Activated naive CD8-positive, alpha-beta T cell (primary cell): ENCODE results near the gene RELL2.

Experiments
- H3K27ac Mint-ChIP-seq: one replicate; pipeline ENCODE4 v1.8.0; 2021; ENCODE audit warnings: mixed read lengths
- H3K27me3 Mint-ChIP-seq: one replicate; pipeline ENCODE4 v1.8.0; 2021; ENCODE audit warnings: mixed read lengths
- H3K36me3 Mint-ChIP-seq: one replicate; pipeline ENCODE4 v1.8.0; 2021; ENCODE audit warnings: mixed read lengths
- H3K4me1 Mint-ChIP-seq: one replicate; pipeline ENCODE4 v1.8.0; 2021; ENCODE audit warnings: low read depth, mixed read lengths
- H3K4me3 Mint-ChIP-seq: one replicate; pipeline ENCODE4 v1.8.0; 2021; ENCODE audit warnings: mild to moderate bottlenecking, mixed read lengths
- H3K9me3 Mint-ChIP-seq: one replicate; pipeline ENCODE4 v1.8.0; 2021; ENCODE audit warnings: low read depth, mixed read lengths

Gene RELL2

DNA sequence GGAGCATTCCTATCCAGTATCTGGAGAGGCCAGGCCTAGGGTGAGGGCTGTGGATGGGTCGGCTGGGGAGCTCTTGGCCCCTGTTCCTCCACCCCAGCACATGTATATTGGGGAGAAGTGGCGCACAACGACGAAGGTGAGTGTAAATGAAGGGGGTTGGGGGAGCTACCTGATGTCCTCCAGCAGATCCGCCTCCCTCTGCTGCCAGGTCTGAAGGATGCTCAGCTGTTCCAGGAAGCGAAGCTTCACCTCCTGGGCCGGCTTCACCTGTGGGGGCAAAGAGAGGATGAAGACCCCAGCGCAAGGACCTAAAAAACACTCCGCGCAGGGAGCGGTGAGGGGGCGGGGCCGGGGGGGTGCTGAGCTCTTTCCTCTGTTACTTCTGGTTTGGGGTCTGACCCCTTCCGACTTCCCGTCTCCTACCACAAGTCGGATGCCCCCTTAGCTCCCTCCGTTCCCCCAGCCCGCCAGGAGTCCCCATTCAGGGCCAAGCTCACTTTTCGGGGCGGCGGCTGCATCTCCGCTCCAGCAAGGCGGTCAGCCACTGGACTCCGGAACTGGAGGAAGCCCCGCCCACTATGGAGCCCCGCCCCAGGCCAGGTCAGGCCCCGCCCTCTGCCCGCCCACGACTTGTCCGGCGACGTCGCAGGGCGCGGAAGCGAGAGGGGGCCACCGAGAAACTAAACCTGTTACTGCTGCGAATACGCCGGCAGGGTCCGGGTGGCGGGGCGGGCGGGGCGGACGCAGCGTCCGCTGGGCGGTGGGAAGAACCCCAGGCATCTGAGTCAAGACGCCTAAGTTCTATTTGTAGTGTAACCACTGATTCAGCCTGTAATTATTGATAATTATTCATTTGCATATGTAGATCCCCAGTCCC lies 14.3 kb downstream of the RELL2 start, which contains the start of gene FCHSD1:
FCHSD1 (minus strand) TSS at position 568 of the 877 bp plus-strand sequence; CDS start at position 518, 50 bp downstream.
- Mint-ChIP-seq H3K27me3 (no peaks in the 10 kb centered on the region), H3K36me3 (no peaks in the 10 kb centered on the region), H3K27ac (peak within 1 kb of the TSS; percentile 90), H3K4me3 (peak within 1 kb of the TSS; percentile 94), H3K9me3 (no peaks in the 10 kb centered on the region), H3K4me1 (peaks cover 41% of the 10 kb centered on the region)

DNA sequence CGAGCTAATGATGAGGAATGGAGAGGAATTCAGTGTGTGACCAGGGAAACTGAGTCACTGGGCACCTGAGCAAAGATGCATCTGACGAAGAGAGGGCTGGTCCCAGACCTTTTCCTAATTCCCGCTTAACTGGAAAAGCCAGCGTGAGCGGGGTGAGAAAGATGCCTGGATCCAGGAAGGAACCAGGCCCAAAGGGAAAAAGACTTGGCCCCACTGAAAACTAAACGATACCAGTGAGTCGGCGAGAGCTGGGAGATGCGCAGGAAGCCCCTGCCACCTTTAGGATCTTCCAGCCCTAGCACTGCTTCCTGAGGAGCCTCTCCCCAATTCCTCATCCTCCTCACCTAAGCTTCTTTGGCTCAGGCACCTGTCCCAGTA lies 14.9 kb downstream of the RELL2 start:
- Mint-ChIP-seq H3K9me3 (no peaks in the 10 kb centered on the region), H3K27ac (peak overlapping the region; percentile 90), H3K27me3 (no peaks in the 10 kb centered on the region), H3K4me1 (peaks cover 41% of the 10 kb centered on the region), H3K4me3 (peak overlapping the region; percentile 94), H3K36me3 (no peaks in the 10 kb centered on the region)

DNA sequence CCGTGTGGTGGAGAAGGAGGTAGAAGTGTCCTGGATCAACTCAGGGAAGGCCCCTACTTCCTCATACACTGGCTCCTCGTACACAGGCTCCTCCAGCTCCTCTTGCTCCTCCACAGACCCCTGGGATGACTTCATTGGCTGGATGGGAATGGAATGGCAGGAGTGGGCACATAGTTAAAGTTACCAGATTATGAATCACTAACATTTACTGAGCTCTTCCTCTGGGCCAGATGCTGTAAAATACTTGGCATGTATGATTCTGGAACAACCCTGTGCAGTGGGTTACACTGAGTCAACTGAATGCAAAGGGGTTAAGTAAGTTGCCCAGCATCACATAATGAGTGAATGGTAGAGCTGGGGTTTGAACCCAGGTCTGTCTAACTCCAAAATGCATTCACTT lies 17.5 kb downstream of the RELL2 start:
- H3K9me3 Mint-ChIP-seq, result no peaks in the 10 kb centered on the region
- H3K4me1 Mint-ChIP-seq, result peaks cover 32% of the 10 kb centered on the region
- H3K27me3 Mint-ChIP-seq, result no peaks in the 10 kb centered on the region
- H3K27ac Mint-ChIP-seq, result no peak overlapping the region
- H3K36me3 Mint-ChIP-seq, result peaks cover 3% of the 10 kb centered on the region
- no peak overlapping the region for H3K4me3 Mint-ChIP-seq

DNA sequence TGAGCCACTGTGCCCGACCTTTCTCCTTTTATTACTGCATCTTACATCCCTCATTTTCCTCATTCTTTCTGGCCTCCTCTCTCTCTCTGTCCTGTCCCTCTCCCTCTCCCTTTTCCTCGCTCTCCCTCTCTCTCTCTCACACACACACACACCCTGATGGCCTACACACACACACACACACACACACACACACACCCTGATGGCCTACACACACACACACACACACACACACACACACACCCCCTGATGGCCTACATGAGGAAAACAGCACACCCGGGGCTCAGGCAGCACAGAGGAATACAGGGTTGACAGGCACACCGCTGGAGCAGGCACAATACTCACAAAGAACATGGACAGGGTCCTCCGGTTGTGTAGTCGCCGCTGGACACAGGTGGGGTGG lies 18.2 kb downstream of the RELL2 start:
- Mint-ChIP-seq H3K27ac (no peak overlapping the region), H3K27me3 (no peaks in the 10 kb centered on the region), H3K4me3 (no peak overlapping the region), H3K9me3 (no peaks in the 10 kb centered on the region), H3K4me1 (peaks cover 24% of the 10 kb centered on the region), H3K36me3 (peaks cover 3% of the 10 kb centered on the region)

DNA sequence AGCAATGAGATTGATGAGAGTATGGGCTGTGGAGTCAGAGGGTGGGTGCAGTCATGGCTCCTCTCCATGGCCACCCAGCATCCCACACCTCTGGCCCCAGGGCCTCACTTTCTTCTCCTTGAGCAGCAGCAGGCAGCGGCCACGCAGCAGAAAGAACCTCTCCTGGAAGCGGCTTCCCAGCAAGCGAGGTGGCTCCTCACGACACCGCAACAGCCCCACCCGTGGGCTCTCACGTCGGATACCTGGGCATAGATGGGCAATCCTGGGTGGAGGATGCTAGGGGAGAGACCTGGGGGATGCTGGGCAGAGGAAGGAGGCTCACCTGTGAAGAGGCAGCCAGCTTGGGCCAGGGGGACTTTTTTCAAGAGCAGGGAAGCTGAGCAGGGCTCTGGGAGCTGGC lies 19.6 kb downstream of the RELL2 start:
- no peak overlapping the region for H3K4me3 Mint-ChIP-seq
- no peaks in the 10 kb centered on the region for H3K27me3 Mint-ChIP-seq
- H3K4me1 Mint-ChIP-seq, result peaks cover 16% of the 10 kb centered on the region
- H3K27ac Mint-ChIP-seq, result no peak overlapping the region
- H3K36me3 Mint-ChIP-seq, result peaks cover 3% of the 10 kb centered on the region
- H3K9me3 Mint-ChIP-seq, result no peaks in the 10 kb centered on the region

DNA sequence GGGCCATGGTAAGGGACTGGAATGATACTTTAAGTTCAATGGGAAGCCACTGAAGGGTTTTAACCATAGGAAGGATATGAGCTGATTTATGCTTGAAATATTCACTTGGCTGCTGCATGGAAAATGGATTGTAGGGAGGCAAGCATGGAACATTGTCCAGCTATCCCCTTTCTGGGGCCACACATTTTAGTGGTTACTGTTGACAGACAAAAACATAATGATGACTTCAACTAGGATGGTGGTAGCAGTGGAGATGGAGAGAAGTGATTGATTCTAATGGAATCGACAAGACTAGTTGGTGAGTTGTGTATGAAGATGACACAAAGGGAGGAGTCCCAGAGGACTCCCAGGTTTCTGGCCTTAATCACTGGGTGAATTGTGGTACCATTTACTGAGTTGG lies 20.6 kb downstream of the RELL2 start:
- no peaks in the 10 kb centered on the region for H3K9me3 Mint-ChIP-seq
- H3K36me3 Mint-ChIP-seq, result peaks cover 3% of the 10 kb centered on the region
- H3K4me1 Mint-ChIP-seq, result peaks cover 6% of the 10 kb centered on the region
- H3K27me3 Mint-ChIP-seq, result no peaks in the 10 kb centered on the region
- H3K4me3 Mint-ChIP-seq, result no peak overlapping the region
- no peak overlapping the region for H3K27ac Mint-ChIP-seq

DNA sequence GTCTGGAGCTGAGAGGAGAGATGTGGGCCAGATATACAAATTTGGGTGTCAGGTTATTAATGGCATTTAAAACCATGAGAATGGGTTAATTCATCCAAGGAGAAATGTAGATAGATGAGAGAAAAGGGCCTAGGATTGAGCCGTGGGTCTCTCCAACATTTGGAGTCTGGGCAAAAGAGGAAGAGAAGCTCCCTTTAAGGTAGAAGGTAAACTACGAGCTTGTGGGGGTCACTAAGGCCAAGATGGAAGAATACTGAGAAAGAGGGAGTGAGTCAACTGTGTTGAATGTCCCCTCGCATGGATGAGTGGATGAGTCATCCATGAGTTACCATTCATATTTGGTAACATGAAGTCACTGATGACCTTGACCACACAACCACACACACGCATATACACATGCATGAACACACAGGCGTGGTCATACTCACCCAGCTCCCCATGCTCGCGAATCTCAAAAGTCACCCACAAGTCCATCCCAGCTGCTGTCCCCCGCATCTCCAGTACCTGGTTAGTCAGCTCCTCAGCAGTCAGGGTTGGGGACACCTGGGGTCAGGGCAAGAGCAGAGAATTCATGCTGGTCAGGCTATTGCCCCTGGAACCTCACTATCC lies 21.2 kb downstream of the RELL2 start:
- H3K27ac Mint-ChIP-seq, result no peak overlapping the region
- no peak overlapping the region for H3K4me3 Mint-ChIP-seq
- H3K9me3 Mint-ChIP-seq, result no peaks in the 10 kb centered on the region
- H3K4me1 Mint-ChIP-seq, result peaks cover 2% of the 10 kb centered on the region
- peaks cover 3% of the 10 kb centered on the region for H3K36me3 Mint-ChIP-seq
- no peaks in the 10 kb centered on the region for H3K27me3 Mint-ChIP-seq

DNA sequence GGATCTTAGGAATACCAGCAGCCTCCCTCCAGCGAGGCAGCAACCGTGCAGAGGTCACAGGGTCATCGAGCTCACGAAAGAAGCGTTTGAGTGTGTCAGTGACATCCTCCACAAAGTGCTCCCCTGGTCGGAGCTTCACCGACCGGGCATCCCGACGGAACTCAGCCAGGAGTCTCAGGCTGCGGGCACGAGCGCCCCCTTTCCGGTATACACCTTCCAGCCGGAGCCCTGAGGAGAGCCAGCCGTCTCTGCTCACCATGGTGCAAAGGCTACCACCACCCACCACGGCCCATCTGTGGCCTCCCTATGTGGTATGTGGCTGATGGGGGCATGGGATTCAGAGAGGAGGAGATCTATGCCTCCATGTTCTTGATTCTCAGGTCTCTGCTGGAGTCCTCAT lies 25.2 kb downstream of the RELL2 start:
- Mint-ChIP-seq H3K36me3 (peaks cover 3% of the 10 kb centered on the region), H3K4me3 (no peak overlapping the region), H3K9me3 (no peaks in the 10 kb centered on the region)

DNA sequence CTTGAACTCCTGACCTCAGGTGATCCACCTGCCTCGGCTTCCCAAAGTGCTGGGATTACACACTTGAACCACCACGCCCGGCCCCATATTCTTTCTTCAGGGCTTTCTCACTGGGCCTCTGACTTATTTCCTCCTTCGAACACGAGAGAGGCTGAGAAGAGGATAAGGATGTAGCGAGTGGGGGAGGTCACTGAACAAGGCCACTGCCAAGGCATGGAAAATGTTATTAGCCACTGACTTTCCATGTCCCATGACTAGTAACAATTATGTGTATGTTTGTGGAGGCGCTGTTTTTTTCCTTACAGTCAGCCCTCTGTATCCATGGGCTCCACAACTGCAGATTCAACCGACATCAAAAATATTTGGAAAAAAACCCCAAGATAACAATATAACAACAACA lies 26.7 kb downstream of the RELL2 start:
- Mint-ChIP-seq H3K27ac (no peak overlapping the region), H3K9me3 (no peaks in the 10 kb centered on the region), H3K4me3 (no peak overlapping the region), H3K4me1 (peaks cover 3% of the 10 kb centered on the region), H3K27me3 (no peaks in the 10 kb centered on the region), H3K36me3 (no peaks in the 10 kb centered on the region)

More for the DNA sequence above, 25.2 kb downstream of the RELL2 start:
- no peaks in the 10 kb centered on the region for H3K27me3 Mint-ChIP-seq
- H3K27ac Mint-ChIP-seq, result no peak overlapping the region
- H3K4me1 Mint-ChIP-seq, result peaks cover 3% of the 10 kb centered on the region

DNA sequence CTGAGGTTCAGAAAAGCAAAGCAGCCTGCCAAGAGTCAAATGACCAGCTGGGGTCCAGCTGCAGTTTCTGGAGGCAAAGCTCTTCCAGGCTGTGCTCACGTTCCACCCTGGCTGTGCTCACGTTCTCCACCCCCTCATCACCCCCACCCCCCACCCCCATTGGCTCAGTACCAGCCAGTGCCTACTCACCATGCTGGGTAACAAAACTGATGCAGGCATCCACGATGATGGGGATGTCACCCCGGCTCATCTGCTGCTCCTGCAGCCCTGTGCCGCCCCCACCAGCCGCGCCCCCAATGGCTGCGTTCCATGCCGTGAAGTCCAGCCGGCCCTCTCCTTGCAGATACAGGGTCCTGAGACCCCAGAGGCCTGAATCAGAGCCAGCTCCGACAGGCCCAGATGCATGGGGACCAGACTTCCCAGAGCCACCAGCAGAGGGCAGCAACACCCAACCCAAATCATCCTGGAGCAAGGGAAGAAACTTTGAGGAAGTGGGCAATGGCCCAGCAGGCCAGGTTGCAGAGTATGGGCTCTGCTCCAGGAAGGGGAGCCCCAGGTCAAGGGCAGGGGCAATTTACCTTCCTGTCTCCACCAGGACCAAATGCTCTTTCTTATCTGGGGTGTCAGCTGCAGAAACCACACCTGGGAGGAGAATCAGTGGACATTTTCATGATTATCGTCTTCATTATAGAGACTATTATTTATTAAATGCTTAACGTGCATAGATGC lies 28.1 kb downstream of the RELL2 start:
- Mint-ChIP-seq H3K9me3 (no peaks in the 10 kb centered on the region), H3K27ac (no peak overlapping the region), H3K27me3 (no peaks in the 10 kb centered on the region), H3K4me3 (no peak overlapping the region), H3K36me3 (no peaks in the 10 kb centered on the region), H3K4me1 (peaks cover 3% of the 10 kb centered on the region)

DNA sequence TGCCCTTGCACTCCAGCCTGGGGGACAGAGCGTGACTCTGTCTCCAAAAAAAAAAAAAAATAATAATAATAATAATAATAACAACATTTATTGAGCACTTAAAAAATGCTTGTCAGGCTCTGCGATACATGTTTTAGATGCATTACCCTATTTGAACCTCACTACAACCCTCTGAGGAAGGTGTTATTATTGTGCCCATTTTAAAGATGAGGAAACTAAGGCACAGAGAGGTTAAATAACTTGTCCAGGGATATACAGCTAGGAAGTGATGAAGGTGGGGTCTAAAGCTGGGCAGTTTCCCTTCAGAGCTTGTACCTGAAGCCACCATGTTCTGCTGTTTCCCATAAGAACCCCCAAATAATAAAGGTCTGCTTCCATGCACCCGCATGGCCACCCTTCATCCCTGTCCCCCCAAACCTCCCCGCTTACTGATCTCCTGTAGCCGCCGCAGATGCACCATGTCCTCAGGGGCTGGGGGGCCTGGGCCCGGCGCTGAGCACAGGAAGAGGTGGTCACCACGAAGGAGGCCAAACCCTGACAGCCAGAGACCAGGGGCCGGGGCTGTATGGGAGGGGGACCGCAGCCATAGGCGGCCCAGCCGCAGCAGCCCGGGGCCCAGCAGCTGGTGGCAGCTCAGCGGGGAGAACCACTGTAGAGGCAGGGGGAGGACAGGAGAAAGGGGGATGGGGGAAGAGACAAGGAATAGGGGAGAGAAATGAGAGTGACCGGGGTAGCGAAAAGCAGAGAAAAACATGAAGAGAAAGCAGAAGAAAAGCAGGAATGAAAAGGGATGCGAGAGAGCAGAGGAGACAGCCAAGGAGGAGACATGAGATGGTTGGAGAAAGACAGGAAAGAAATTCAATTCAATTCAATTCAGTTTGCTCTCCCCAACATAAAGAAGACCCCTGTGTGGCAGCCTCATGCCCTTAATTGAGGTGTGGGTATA lies 29.5 kb downstream of the RELL2 start:
- Mint-ChIP-seq H3K9me3 (no peaks in the 10 kb centered on the region), H3K4me3 (no peak overlapping the region), H3K27ac (no peak overlapping the region), H3K27me3 (no peaks in the 10 kb centered on the region), H3K36me3 (no peaks in the 10 kb centered on the region), H3K4me1 (peaks cover 3% of the 10 kb centered on the region)

DNA sequence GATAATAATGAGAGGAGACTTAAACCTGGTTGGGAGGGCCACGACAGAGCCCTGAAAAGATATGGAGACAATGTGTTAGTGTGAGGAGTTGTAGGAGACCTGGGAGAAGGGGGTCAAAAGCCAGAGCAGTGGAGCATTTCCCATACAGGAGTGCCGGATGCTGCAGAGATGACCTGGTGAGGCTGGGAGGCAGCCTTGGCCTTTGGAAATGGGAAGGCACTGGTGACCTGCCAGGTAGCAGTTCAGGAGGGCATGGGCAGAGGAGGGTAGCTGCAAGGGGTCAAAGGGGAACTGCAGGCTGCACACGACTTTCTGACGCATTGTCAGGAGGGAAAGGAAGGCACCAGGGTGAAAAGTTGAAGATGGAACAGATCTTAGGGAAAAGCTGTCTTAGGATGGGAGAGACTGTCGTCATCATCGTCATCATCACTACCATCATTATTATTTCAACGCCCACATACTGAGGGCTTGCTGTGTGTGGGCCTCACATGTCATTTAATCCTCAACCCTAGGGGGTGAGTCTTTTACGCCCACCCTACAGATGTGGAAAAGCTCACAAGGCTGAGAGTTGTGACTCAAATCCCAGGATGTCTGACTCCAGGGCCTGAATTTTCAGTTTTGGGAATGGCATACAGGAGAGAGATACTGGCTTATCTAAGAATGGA lies 31.9 kb downstream of the RELL2 start:
- no peaks in the 10 kb centered on the region for H3K27me3 Mint-ChIP-seq
- no peaks in the 10 kb centered on the region for H3K9me3 Mint-ChIP-seq
- H3K36me3 Mint-ChIP-seq, result no peaks in the 10 kb centered on the region
- no peak overlapping the region for H3K4me3 Mint-ChIP-seq
- peaks cover 3% of the 10 kb centered on the region for H3K4me1 Mint-ChIP-seq
- H3K27ac Mint-ChIP-seq, result peak overlapping the region; percentile 25

DNA sequence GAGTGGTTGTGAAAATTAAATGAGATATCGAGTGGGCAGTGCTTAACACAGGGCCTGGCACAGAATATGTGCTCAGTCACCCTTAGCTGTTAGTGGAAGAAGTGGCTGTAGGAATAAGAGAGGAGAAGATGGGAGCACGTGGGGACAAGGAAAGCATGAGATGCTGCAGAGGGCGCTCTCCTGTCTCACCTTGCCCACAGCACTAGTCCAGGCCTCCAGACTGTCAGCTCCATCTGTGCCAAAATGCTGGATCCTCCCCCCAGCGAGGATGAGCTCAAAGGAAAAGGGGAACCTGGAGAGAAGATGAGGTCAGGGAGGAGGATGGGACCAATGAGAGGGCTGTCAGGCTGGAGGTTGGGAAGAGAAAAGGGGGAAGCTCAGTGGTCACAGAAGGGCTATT lies 32.7 kb downstream of the RELL2 start:
- no peaks in the 10 kb centered on the region for H3K27me3 Mint-ChIP-seq
- H3K27ac Mint-ChIP-seq, result no peak overlapping the region
- peaks cover 3% of the 10 kb centered on the region for H3K4me1 Mint-ChIP-seq
- no peak overlapping the region for H3K4me3 Mint-ChIP-seq
- no peaks in the 10 kb centered on the region for H3K36me3 Mint-ChIP-seq
- no peaks in the 10 kb centered on the region for H3K9me3 Mint-ChIP-seq
